Ovary (tissue), 3 donors: ENCODE measurements around the gene QRICH2.

Source experiments
- EP300 ChIP-seq: sonication (generic); formaldehyde crosslinking; IDR thresholded peaks from one replicate; pipeline ENCODE4 v1.6.1; 2017; ENCODE audit warnings: antibody characterized with exemption
- TF ChIP-seq, protein P1 (sequence below), 3 donors: fragments of 450-650 bp in 2 of 3; fragments of 200-600 bp in 1 of 3; IDR thresholded peaks; one replicate each; pipeline versions ENCODE4 v1.5.1 to v1.8.0; 2016 to 2022; ENCODE audit warnings: antibody characterized with exemption in 3 of 3, mild to moderate bottlenecking in 1 of 3
- donor health status: DM: no; HTN: no; CAD: no.

GRCh38 chr17:76335716-76336381 lies 27.8 kb upstream of the QRICH2 start:
- TF ChIP-seq, protein P1, sequence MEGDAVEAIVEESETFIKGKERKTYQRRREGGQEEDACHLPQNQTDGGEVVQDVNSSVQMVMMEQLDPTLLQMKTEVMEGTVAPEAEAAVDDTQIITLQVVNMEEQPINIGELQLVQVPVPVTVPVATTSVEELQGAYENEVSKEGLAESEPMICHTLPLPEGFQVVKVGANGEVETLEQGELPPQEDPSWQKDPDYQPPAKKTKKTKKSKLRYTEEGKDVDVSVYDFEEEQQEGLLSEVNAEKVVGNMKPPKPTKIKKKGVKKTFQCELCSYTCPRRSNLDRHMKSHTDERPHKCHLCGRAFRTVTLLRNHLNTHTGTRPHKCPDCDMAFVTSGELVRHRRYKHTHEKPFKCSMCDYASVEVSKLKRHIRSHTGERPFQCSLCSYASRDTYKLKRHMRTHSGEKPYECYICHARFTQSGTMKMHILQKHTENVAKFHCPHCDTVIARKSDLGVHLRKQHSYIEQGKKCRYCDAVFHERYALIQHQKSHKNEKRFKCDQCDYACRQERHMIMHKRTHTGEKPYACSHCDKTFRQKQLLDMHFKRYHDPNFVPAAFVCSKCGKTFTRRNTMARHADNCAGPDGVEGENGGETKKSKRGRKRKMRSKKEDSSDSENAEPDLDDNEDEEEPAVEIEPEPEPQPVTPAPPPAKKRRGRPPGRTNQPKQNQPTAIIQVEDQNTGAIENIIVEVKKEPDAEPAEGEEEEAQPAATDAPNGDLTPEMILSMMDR (IDR thresholded peaks at IDR 0.05) = no peak
- no peak for TF ChIP-seq EP300
